HG02642 (cell line): ENCODE results near the gene POLR3GL.
A peak's percentile ranks its signal among the peaks of the same experiment; 100 is the strongest.

Source experiments
- ATAC-seq: cut with Tn5 transposase; IDR thresholded peaks from one replicate; pipeline ENCODE4 v1.9.1; 2021; ENCODE audit warnings: mild to moderate bottlenecking; ENCODE audit not compliant: unreplicated experiment, poor library complexity

The POLR3GL gene

GRCh38 chr1:145947551-145947950 is 16.9 kb upstream of the POLR3GL start:
- ATAC-seq = no peak

- no peak for ATAC-seq
These were observed 15.3 kb upstream of the POLR3GL start for GRCh38 chr1:145949219-145949618.

GRCh38 chr1:145951526-145951925 is 13.0 kb upstream of the POLR3GL start:
- ATAC-seq = no peak

DNA sequence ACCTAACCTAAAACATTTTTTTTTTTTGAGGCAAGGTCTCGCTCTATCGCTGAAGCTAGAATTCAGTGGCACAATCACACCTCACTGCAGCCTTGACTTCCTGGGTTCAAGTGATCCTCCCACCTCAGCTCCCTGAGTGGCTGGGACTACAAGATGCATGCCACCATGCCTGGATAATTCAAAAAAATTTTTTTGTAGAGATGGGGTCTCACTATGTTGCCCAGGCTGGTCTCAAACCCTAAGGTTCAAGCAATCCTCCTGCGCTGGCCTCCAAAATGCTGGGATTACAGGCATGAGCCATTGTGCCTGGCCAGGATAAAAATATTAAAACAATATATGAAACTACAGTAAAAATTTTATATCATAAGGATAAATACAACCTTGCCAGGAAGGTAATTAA is 11.6 kb upstream of the POLR3GL start:
- ATAC-seq = no peak

DNA sequence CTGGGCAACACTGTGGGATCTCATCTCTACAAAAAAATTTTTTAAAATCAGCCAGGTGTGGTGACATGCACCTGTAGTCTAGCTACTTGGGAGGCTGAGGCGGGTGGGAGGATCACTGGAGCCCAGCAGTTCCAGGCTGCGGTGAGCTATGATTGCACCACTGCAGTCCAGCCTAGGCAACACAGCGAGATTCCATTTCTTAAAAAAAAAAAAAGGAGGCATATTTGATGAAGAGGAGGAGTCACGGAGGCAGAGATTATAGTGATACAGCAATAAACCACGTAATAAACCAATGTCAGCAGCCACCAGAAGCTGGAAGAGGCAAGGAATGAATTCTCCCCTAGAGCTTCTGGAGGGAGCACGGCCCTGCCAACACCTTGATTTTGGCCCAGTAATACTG is 10.6 kb upstream of the POLR3GL start:
- ATAC-seq = no peak

- no peak for ATAC-seq
These were observed 9.1 kb upstream of the POLR3GL start for GRCh38 chr1:145955436-145955835.

- ATAC-seq = no peak
These were observed 8.1 kb upstream of the POLR3GL start for GRCh38 chr1:145956361-145956760.

DNA sequence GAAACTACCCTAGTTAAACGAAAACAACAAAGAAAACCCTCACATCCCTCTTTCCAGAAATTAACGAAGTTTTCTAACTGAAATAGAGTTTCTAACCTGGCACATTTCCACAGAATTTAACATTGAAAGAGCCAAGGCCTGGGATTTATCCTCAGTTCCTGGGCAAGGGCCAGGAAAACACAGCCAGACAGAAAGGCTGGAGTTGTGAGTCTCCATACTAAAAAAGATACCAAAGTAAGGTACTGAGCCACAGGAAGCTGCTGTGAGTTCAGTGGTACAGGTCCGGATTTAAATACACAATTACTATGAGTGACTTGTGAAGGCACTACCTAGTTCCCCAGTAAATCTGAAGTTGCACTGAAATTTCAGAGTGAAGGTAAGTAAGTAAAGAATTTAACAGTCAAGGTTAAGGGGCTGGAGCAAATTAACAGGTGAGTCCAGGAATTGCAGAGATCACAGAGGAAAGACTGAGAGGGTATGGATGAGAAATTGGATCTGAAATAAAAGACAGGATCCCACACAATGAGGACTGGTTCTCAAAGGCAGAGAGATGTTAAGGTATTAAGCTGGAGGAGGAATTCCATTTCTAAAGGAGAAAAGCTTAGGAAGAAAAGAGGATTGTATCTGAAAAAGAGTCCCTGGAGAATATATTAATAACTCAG is 7.6 kb upstream of the POLR3GL start:
- no peak for ATAC-seq

DNA sequence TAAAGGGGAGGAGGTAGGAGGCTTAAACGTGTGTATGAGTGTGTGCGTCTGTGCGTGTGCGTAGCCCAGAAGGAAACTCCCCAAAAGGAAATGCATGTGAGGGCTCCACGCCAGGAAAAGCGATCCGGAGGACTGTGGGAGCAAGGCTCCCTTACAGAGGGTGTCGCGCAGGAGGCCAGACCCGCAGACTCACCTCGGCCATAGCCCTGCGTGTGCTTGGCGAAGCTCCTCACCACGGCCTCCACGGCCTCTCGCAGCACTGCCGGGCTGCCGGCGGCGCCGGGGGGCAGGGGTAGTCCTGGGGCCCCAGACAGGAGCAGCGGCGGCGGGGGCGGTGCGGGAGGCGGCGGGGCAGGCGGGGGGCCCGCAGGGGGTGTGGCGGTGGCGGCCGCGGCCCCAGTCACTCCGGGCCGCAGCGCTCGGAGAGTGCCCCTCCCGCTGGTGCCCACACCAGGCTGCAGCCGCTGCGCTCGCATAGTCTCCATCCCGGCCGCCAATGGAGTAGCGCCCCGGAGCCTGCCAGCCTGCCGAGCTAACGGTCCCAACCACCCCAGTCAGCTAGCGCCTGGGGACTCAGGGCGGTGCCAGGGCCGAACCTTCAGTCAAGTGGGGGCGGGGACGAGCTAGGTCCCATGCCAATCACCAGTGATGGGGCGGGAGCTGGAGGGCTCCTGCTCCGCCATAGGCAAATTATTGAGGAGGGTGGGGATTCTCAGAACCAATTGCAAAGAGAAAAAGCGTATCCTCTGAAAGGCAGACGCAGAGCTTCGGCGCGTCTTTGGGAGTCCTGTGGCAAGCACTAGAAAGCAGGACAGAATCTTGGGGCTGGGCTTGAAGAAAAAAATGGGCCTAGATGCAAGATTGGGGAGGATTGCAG is 6.8 kb upstream of the POLR3GL start, which contains the start of gene LIX1L:
Gene LIX1L, minus strand, starts transcription at position 575 of the 877 bp plus-strand sequence. Its CDS starts 90 bp downstream, at position 485.
- ATAC-seq = peak; percentile 89

DNA sequence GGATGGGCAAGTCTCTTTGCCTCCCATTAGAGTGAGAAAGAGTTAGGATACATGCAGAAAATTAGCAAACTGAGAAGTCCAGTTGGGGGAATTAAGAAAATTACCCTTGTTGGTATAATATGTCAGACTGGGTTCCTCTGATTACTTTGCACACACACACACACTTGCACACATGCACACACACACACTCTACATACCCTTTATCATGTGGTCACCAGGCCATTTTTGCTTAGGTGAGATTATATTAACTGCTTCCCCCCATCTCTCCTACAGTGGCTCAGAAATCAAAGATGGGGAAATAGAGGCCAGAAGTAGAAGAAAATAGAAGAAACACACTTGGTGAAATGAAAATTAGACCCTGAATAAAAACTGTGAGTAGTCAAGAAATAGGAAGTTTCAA is 5.8 kb upstream of the POLR3GL start:
- no peak for ATAC-seq

GRCh38 chr1:145959333-145959732 is 5.2 kb upstream of the POLR3GL start:
- no peak for ATAC-seq

GRCh38 chr1:145959957-145960467 is 4.5 kb upstream of the POLR3GL start:
- no peak for ATAC-seq

DNA sequence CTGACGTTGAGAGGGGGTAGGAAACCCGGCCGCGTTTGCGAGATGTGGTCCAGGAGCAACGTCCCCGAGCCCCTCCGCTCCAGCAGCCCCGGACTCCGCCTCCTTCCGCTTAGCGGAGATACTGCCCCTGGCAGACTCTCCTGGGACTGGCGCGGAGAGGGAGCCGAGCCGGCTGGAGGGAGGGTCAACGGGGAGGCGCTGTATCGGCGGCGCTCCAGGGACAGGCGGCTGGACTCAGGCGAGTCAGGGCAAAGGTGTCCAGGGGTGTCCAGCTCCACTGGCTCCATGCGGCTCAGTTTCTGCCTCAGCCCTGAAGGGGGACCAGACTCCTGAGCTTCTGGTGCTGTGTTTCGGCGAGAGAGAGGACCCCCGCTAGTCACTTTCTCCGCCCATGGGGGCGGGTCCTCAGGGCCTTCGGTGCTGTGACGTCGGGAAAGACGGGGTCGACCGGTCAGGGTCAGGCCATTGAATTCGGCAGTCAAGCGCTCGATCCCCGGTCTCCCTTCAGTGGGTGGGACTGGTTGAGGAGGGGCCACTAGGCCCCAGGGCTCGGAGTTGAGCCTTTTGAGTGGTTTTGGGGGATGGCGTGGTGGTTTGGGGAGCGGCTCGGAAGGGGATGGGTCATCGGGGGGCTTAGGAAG is 3.9 kb upstream of the POLR3GL start:
- no peak for ATAC-seq

- no peak for ATAC-seq
These were observed 3.4 kb upstream of the POLR3GL start for GRCh38 chr1:145961109-145961424.

GRCh38 chr1:145961425-145962156 is 2.9 kb upstream of the POLR3GL start:
- no peak for ATAC-seq

GRCh38 chr1:145962157-145963102 is 2.1 kb upstream of the POLR3GL start:
- no peak for ATAC-seq

DNA sequence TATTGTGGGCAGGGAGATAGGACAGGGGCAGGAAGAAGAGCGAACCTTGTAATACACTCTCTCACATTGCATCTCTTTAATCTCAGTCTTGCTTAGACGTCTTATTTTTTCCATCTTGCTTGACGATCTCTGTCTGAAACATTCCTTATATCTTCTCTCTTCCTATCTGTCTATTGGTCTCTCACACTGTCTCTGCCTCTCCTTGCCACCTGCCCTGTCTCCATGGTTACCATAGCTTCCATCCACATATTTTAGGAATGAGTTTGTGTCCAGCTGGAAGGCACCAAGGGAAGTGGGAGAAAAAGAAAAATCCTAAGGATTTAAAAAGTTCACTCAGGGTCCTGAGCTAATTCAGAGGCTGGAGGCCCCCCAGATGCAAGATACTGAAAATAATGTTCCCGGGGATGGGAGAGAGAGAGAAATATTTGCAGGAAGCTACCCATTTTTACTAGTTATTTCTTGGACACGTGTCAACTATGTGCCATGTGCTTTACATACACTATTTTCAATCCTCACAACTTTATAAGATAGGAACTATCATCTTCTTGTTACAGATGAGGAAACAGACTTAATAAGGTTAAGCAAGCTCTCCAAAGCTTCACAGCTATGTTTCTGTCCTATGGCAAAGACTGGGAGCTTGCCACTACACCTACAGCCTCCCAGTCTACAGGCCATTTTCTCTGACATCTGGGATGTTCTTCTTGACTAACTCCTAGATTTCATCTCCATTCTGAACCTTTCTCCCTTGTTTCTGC is 1.0 kb upstream of the POLR3GL start:
- no peak for ATAC-seq

- ATAC-seq = no peak
These were observed 742 bp downstream of the POLR3GL start for GRCh38 chr1:145965119-145965744.
